Stimulated activated CD8-positive, alpha-beta memory T cell treated with anti-CD3 and anti-CD28 coated beads, Interleukin-12 subunit alpha, Interleukin-12 subunit beta, amount 100 ng/mL, for 24 hours (primary cell): ENCODE data around the gene IL18R1.

ENCODE experiments used
- DNase-seq: peaks from one replicate; pipeline ENCODE4 v3.0.0-alpha.2; 2020; ENCODE audit errors: extremely low read depth

The IL18R1 gene

GRCh38 chr2:102344397-102344796 lies 11.2 kb upstream of the IL18R1 start:
- no peak for DNase-seq

DNA sequence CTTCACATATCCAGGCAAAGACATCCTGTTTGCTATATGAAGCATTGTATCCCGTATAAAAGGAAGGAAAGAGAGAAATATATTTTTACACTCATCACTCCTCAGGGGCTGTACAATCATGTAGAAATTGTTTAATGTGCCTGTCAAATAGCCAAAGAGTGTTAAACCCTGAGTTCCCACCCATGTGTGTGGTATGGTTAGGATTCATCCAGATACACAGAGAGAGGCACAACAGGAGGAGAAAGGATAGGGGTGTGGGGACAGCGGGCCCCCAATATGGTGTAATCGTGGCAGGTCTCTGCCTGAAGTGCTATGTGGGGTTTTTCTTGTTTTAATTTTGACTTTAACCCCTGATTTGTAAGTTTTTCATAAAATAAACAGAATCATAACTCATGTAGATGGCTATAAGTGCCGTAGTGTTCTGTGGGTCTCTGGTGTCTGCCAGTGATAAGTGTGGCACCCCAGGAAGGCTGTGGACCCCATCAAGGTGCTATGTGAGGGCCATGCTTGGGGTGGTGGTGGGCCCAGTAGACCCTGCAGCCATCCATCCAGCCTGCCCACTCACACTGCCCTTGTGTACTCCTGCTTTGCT lies 10.2 kb upstream of the IL18R1 start:
- no peak for DNase-seq

DNA sequence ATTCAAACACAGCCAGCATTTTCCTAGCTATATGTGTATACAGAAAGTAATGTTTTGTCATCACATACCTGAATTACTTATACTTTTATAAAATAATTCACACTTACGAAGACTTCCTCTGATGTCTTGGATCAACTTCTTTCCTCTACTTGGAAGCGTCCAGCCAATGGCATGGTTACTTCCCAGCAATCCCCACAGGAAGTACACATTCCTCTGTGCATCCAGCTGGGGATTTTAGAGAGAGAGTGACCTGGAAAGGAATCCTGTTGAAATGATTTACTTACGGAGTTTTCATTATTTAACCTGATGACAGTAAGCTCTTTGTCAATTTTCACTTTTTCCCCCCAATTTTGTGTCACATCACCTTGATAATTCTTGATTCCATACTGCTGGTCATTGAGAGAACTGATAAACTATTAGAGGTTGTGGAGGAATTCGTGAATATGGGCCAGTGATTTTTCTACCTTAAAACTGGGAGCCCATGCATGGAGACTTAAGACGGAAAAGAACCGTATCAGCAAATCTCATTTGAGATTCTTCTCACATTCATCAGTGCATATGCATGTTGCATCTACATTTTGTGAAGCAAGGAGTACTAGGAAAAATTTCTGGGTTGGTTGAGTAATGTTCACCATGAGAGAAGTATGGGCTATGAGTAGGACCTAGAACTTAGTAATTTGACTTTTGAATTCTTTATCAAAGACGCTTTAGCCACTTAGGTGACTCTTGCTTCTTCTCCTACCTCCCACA lies 9.0 kb upstream of the IL18R1 start:
- DNase-seq = no peak

- no peak for DNase-seq
Measured at GRCh38 chr2:102350137-102350793, 5.3 kb upstream of the IL18R1 start.

- no peak for DNase-seq
Measured at GRCh38 chr2:102356381-102356712, 751 bp downstream of the IL18R1 start.

DNA sequence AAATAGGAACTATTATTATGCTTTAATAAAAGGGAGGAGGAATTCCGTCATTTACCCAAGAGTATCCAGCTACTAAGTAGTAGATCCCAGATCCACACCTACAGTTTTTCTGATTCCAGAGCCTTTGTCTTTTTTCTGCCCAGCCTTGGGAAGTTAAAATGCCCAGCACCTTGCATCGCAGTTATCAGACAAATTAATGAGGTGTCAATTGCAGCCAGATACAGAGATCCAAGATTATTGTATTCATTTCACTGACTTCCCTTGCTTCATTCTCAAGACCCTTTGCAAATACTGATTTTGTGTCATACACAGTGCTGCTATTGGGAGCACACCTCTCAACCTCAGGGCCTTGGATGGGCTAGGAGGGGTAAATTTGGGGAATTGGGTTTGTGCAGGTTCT lies 1.1 kb downstream of the IL18R1 start:
- no peak for DNase-seq

DNA sequence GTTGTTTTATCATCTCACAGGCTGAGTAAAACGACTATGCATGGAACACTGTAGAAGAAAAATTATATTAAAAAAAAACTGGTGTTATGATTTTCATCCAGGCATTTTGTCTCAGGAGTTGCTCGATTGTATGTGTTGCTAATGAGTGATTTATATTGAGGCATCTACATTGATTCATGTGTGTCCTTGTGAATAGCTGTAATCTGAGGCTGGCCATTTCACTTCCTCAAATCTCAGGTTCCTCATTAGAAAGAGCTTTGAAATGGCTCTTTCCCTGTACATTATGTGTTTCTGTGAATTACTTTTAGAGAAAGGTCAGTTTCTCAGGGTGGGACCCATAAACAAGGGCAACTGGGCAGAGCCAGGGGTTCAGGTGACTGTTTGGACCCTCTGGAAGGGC lies 2.3 kb downstream of the IL18R1 start:
- no peak for DNase-seq

GRCh38 chr2:102358496-102358895 lies 2.9 kb downstream of the IL18R1 start:
- DNase-seq = no peak

GRCh38 chr2:102359527-102359926 lies 3.9 kb downstream of the IL18R1 start:
- no peak for DNase-seq

- no peak for DNase-seq
Measured at GRCh38 chr2:102361632-102362241, 6.1 kb downstream of the IL18R1 start.

- no peak for DNase-seq
Measured at GRCh38 chr2:102365763-102366162, 10.2 kb downstream of the IL18R1 start.

DNA sequence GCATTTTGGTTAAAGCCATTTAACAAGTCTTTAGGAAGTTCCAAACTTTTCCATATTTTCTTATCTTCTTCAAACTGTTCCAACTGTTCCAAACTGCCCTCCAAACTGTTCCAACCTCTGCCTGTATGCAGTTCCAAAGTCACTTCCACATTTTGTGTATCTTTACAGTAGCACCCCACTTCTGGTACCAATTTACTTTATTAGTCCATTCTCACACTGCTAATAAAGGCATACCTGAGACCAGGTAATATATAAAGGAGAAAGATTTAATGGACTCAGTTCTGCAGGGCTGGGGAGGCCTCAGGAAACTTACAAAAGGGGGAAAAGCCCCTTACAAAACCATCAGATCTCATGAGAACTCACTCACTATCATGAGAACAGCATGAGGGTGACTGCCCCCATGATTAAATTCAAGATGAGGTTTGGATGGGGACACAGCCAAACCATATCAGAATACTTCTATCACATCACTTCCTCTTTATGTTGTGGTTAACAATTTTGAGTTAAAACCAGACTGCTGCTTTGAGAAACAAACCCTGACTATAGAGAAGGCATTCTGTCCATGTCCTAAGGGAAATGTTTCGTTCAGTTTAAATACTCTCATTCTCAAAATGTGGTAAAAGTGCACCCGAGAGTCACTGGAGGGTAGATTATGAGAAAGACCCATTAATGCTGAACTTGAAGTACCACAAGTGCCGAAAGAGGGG lies 11.0 kb downstream of the IL18R1 start:
- no peak for DNase-seq

DNA sequence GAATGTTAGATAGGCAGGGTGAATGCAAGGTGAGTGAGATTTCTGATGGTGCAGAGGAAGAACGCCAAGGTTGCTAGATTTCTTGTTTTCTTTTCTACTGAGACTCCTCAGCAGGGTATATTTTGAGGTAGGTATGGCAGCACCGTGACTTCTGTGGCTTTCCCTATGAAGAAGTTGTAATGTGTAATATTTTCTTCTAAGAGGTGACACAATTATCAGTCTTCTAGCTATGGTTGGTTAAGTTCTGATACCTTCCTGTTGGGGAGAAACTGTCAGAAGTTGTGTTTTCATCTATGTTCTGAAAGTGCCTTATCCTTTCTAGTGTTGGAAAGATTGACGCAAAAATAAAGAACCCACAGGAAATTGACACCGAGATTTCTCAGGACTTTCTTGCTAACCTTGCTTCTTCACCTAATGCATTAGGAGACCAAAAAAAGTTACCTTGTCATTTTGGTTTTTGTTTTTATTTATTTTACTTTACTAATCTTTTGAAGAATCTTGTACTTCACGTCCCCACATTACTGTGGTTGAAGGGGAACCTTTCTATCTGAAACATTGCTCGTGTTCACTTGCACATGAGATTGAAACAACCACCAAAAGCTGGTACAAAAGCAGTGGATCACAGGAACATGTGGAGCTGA lies 11.9 kb downstream of the IL18R1 start:
- no peak for DNase-seq

DNA sequence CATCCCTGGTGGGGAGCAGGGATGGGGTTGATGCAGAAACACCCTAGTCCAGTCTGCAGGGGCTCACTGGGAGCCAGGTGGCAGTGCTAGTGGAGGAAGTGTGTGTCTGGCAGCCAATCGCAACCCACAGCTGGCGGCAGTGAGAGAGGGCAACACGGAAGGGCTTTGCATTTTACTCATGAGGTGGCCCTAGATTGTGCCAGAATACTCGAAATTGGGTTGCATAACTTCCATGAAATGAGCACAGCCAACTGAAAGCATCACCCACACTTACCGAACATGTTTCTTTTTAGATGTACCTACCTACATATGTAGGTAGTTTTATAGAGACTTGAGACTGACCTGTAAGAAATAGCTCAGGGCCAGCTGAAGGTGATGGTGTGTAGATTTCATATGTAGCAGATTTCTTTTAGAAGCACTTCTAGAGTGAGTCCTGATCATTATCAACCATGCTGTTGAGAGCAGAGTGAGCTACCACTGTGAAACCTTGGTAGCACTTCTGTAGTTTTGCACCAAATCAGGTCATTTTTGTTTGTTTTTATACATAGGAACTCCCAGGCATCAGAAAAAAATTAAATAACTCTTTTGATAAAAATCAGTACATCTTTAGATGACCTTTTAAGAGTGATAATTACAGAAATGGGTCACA lies 13.0 kb downstream of the IL18R1 start:
- no peak for DNase-seq

GRCh38 chr2:102369866-102370265 lies 14.3 kb downstream of the IL18R1 start:
- no peak for DNase-seq

- DNase-seq = no peak
Measured at GRCh38 chr2:102376052-102376591, 20.5 kb downstream of the IL18R1 start.

DNA sequence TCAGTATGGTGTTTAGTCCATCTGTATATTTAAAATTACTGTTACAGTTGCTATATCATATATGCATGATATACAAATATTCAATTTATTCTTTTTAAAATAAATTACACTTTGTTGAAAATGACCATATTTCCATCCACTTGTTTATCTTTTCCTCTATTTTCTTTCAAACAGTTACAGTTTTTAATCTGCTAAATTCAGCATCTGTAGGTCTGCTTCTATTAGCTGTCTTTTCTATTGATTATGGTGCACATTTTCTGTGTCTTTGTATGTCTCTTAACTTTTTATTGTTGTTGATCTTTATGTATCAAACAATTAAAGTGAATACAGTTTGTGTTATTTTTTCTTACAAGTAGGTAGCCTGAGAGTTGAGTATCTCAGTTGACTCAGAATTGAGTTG lies 28.1 kb downstream of the IL18R1 start:
- no peak for DNase-seq

DNA sequence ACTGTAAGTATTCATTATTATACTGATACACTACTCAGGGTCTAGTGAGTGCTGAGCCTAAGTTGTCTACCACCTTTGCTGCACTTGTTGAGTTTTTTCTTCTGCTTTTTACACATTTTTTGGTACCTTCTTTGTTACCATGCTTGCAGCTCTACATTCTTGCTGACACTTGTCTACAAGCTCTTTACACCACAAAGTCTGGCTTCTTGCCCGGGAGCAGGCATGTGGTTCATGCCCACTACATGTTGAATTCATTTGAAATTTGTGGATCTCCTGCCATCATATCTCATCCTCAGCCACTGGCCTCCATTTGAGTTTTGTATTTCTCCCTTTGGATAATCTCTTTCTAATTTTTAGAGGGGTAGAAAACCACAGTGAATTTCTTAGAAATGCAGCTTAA lies 29.9 kb downstream of the IL18R1 start:
- DNase-seq = no peak

- no peak for DNase-seq
Measured at GRCh38 chr2:102386004-102386403, 30.4 kb downstream of the IL18R1 start.

DNA sequence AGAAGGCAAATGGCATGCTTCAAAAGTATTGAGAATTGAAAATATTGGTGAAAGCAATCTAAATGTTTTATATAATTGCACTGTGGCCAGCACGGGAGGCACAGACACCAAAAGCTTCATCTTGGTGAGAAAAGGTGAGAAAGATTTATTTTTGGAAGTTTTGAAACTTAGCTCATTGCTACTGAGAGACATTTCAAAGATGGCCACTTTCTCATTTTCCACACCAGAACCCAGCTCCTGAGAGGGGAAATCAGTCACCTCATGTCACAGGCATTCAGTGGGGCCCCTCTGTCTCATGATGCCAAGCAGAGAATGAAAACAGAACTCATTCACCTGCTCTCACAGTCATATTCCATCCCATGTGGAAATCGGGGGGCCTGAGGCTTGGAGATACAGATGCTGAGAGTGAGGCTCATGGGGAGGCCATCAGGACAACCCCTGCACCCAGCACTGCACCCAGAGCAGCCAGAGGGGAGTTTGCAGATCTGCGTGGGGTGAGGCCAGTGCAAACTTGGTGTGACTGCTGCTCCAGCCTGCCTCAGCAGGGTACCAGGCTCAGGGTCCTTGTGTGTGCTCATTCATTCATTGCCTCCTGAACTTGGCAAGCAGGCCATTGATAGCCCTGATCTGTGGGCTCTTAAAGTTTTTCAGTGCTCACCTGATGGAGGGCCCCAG lies 31.4 kb downstream of the IL18R1 start:
- no peak for DNase-seq
